ENCODE measurements around the gene LSM14A. TPM values are rescaled to one million over a fixed set of nuclear protein-coding genes. Genes with fewer than 3 reads are reported as not detected.
A peak's percentile ranks its signal among the peaks of the same experiment; 100 is the strongest.

Gene LSM14A
- polyA plus RNA-seq, 2 of the 4 experiments (the other 2 are of a cell fraction), result 241 to 264 TPM

GRCh38 chr19:34189917-34190425 is 17.7 kb downstream of the LSM14A start:
- no peak overlapping the region for H3K4me2 ChIP-seq
- ATAC-seq, result no peak
- TF ChIP-seq JUN (IDR thresholded peaks at IDR 0.05) (no peak), REST (IDR thresholded peaks at IDR 0.05) (no peak), RFX5 (IDR thresholded peaks at IDR 0.05) (no peak), RAD21 (conservative IDR thresholded peaks at IDR 0.05 in 1 of 2, IDR thresholded peaks at IDR 0.05 in 1 of 2) (no peak), RARB (CRISPR knock-in tag; IDR thresholded peaks at IDR 0.05) (no peak), MAFK (IDR thresholded peaks at IDR 0.05; ENCODE audit: partially characterized antibody) (no peak), FOXS1 (CRISPR knock-in tag; IDR thresholded peaks at IDR 0.05) (no peak), ZC3H11A (IDR thresholded peaks at IDR 0.05) (no peak), JUNB (IDR thresholded peaks at IDR 0.05) (no peak)

GRCh38 chr19:34191355-34191962 is 19.2 kb downstream of the LSM14A start:
- no peak for FAIRE-seq
- Histone ChIP-seq H3K4me3 (no peak overlapping the region), H3K4me2 (peak overlapping the region; percentile 2; the same call in 1 of the 3 replicates), H3K4me1 (peaks cover 49% of the 10 kb centered on the region; the same call in 2 of the 3 replicates), H3K27ac (no peak overlapping the region), H3K9me3 (no peaks in the 10 kb centered on the region)
- DNase-seq (ENCODE audit: low read depth in 1 of 2, low spot score in 1 of 2), result no peak
- ATAC-seq, result no peak
- CTCF ChIA-PET, result interaction anchor here (1.0 to 1.8 kb wide), 4 partner anchors 9 to 95 kb away, joined by 3 to 4 read pairs (median 4); no protein-coding TSS in a partner anchor
- 78% methylated on average over 3 of the region's 3 CpGs for WGBS (ENCODE audit: missing lambda C conversion rate)
- POLR2A ChIA-PET, result no interaction called here
- TF ChIP-seq ZNF302 (CRISPR knock-in tag; IDR thresholded peaks at IDR 0.05) (no peak), FOSB (CRISPR knock-in tag; IDR thresholded peaks at IDR 0.05) (no peak), FOSL2 (IDR thresholded peaks at IDR 0.05) (no peak), FOSL2 (CRISPR knock-in tag; IDR thresholded peaks at IDR 0.05) (no peak), RNF2 (IDR thresholded peaks at IDR 0.05; ENCODE audit: borderline replicate concordance, low read depth) (no peak), ZSCAN20 (CRISPR knock-in tag; IDR thresholded peaks at IDR 0.05) (no peak), GATA3 (IDR thresholded peaks at IDR 0.05; ENCODE audit: borderline replicate concordance) (no peak), JUN (IDR thresholded peaks at IDR 0.05) (no peak), RAD21 (conservative IDR thresholded peaks at IDR 0.05 in 1 of 2, IDR thresholded peaks at IDR 0.05 in 1 of 2) (no peak), CEBPB (IDR thresholded peaks at IDR 0.05) (no peak), HOXB13 (CRISPR knock-in tag; IDR thresholded peaks at IDR 0.05; ENCODE audit: low read depth) (no peak), EHMT2 (IDR thresholded peaks at IDR 0.05; ENCODE audit: low read depth) (no peak), CBX8 (IDR thresholded peaks at IDR 0.05) (no peak), MAX (IDR thresholded peaks at IDR 0.05) (no peak), BHLHE40 (IDR thresholded peaks at IDR 0.05; ENCODE audit: low read depth, low read length) (no peak), HEYL (CRISPR knock-in tag; IDR thresholded peaks at IDR 0.05) (no peak), TFCP2L1 (CRISPR knock-in tag; IDR thresholded peaks at IDR 0.05) (no peak), NFE2L2 (conservative IDR thresholded peaks at IDR 0.05; ENCODE audit: low read length) (no peak), RARB (CRISPR knock-in tag; IDR thresholded peaks at IDR 0.05) (no peak), JUNB (IDR thresholded peaks at IDR 0.05) (no peak)

More at GRCh38 chr19:34189917-34190425, 17.7 kb downstream of the LSM14A start:
- Histone ChIP-seq H3K27ac (no peak overlapping the region), H3K4me1 (peaks cover 61% of the 10 kb centered on the region; the same call in 2 of the 3 replicates), H3K4me3 (no peak overlapping the region), H3K9me3 (no peaks in the 10 kb centered on the region)
- FAIRE-seq (peak; percentile 99), DNase-seq (ENCODE audit: low read depth in 1 of 2, low spot score in 1 of 2) (no peak)
- 30% methylated on average over 1 of the region's 1 CpG for WGBS (ENCODE audit: missing lambda C conversion rate)
- POLR2A ChIA-PET, result no interaction called here
- CTCF ChIA-PET, result interaction anchor here (1.1 to 1.5 kb wide), 3 partner anchors 16 to 412 kb away, joined by 3 to 4 read pairs (median 3); no protein-coding TSS in a partner anchor

All from A549 (cell line).